GM18867 (cell line): Measurements from ENCODE around the gene CADPS2.

Experiments
- ATAC-seq: cut with Tn5 transposase; IDR thresholded peaks from one replicate; pipeline ENCODE4 v1.9.1; 2021; ENCODE audit warnings: mild to moderate bottlenecking, moderate library complexity; ENCODE audit not compliant: unreplicated experiment

The CADPS2 gene

GRCh38 chr7:122789156-122789555, 97.1 kb downstream of the CADPS2 start:
- no peak for ATAC-seq

- ATAC-seq: no peak
These were observed 115.4 kb downstream of the CADPS2 start for GRCh38 chr7:122770686-122771335.

GRCh38 chr7:122768827-122769226, 117.4 kb downstream of the CADPS2 start:
- no peak for ATAC-seq

GRCh38 chr7:122767339-122767738, 118.9 kb downstream of the CADPS2 start:
- ATAC-seq: no peak

GRCh38 chr7:122766593-122766992, 119.7 kb downstream of the CADPS2 start:
- ATAC-seq: no peak

- ATAC-seq: no peak
These were observed 121.4 kb downstream of the CADPS2 start for GRCh38 chr7:122764902-122765301.

- no peak for ATAC-seq
These were observed 122.2 kb downstream of the CADPS2 start for GRCh38 chr7:122764020-122764419.

- no peak for ATAC-seq
These were observed 124.2 kb downstream of the CADPS2 start for GRCh38 chr7:122762071-122762470.

- ATAC-seq: no peak
These were observed 127.8 kb downstream of the CADPS2 start for GRCh38 chr7:122758501-122758900.

GRCh38 chr7:122756860-122757259, 129.4 kb downstream of the CADPS2 start:
- ATAC-seq: no peak

- no peak for ATAC-seq
These were observed 130.6 kb downstream of the CADPS2 start for GRCh38 chr7:122755696-122756095.

- no peak for ATAC-seq
These were observed 133.7 kb downstream of the CADPS2 start for GRCh38 chr7:122752583-122752982.

GRCh38 chr7:122750389-122750788, 135.9 kb downstream of the CADPS2 start:
- no peak for ATAC-seq

- ATAC-seq: no peak
These were observed 138.1 kb downstream of the CADPS2 start for GRCh38 chr7:122748195-122748594.

- no peak for ATAC-seq
These were observed 139.3 kb downstream of the CADPS2 start for GRCh38 chr7:122746948-122747347.

GRCh38 chr7:122743211-122743610, 143.0 kb downstream of the CADPS2 start:
- no peak for ATAC-seq

- no peak for ATAC-seq
These were observed 147.3 kb downstream of the CADPS2 start for GRCh38 chr7:122738947-122739346.

GRCh38 chr7:122736183-122736582, 150.1 kb downstream of the CADPS2 start:
- no peak for ATAC-seq

- no peak for ATAC-seq
These were observed 158.5 kb downstream of the CADPS2 start for GRCh38 chr7:122727759-122728158.

- no peak for ATAC-seq
These were observed 158.9 kb downstream of the CADPS2 start for GRCh38 chr7:122727354-122727753.

GRCh38 chr7:122726881-122727280, 159.4 kb downstream of the CADPS2 start:
- ATAC-seq: no peak

GRCh38 chr7:122724366-122724765, 161.9 kb downstream of the CADPS2 start:
- ATAC-seq: no peak

GRCh38 chr7:122719010-122719578, 167.2 kb downstream of the CADPS2 start:
- no peak for ATAC-seq
